K562 (cell line): ENCODE data around the gene GZMA. TPM values are rescaled to one million over a fixed set of nuclear protein-coding genes. Genes with fewer than 3 reads are reported as not detected.

Source experiments
- ATAC-seq: fragments of 200-7000 bp; cut with Tn5 transposase; 3 replicates; pipeline ENCODE4 v1.9.1; 2020; ENCODE audit warnings: moderate library complexity
- Bru-seq: library from RNA; stranded (reverse); fragments of 400-500 nt; gene quantifications from one replicate; lab custom pipeline; 2021; lab: Mats Ljungman, UMichigan
- BruChase-seq, 2 experiments: library from RNA; stranded (reverse); fragments of 400-500 nt; gene quantifications; one replicate each; lab custom pipeline; 2021; lab: Mats Ljungman, UMichigan
- BruUV-seq: library from RNA; stranded (reverse); fragments of 400-500 nt; replicated peaks from 2 replicates; lab custom pipeline; 2021; lab: Mats Ljungman, UMichigan
- CTCF ChIA-PET: fragments of 300-600 bp; formaldehyde crosslinking; extraction: SDS; loops from one replicate; lab custom pipeline; 2021; ENCODE audit warnings: low intra/inter-chr PET ratio; lab: Yijun Ruan, JAX
- POLR2A ChIA-PET: fragments of 300-600, 350-650 bp; sonication (Branson Sonifier 250); formaldehyde crosslinking; extraction: SDS; loops from one replicate; lab custom pipeline; 2021; ENCODE audit warnings: antibody characterized with exemption, inconsistent platforms; lab: Yijun Ruan, JAX
- DNase-seq, 4 experiments: peaks; one replicate each; pipeline versions ENCODE4 v3.0.0 to v3.0.0-alpha.2; 2011 to 2018; ENCODE audit warnings: low spot score in 3 of 4, mixed read lengths in 3 of 4; ENCODE audit errors: extremely low read depth in 1 of 4
- FAIRE-seq: peaks from 2 replicates; lab custom pipeline; 2011; peaks lifted over from hg19 to GRCh38; lab: Jason Lieb, UNC
- H2AFZ ChIP-seq: 2 replicates; pipeline ENCODE4 v1.6.0; 2011; ENCODE audit warnings: low read depth, low read length, control low read depth, inconsistent platforms
- H3K27ac ChIP-seq: fragments of 200-600 bp; 3 replicates; pipeline ENCODE4 v1.8.0; 2011; ENCODE audit warnings: low read depth, mild to moderate bottlenecking, control low read depth, inconsistent platforms, low read length, moderate library complexity, mixed read lengths; ENCODE audit errors: extremely low read depth
- H3K27me3 ChIP-seq, 2 experiments: fragments of 300-600 bp in 1 of 2; 2 replicates in 1 of 2; 3 replicates in 1 of 2; pipeline versions ENCODE4 v1.6.0 to v1.8.0; 2011; ENCODE audit warnings: inconsistent platforms in 2 of 2, low read length in 2 of 2, mild to moderate bottlenecking in 1 of 2, mixed read lengths in 1 of 2, moderate library complexity in 1 of 2; ENCODE audit not compliant: control insufficient read depth in 2 of 2, insufficient read depth in 2 of 2
- H3K36me3 ChIP-seq: fragments of 300-600 bp; 3 replicates; pipeline ENCODE4 v1.8.0; 2011; ENCODE audit warnings: mild to moderate bottlenecking, low read length, inconsistent platforms; ENCODE audit not compliant: control insufficient read depth, insufficient read depth
- H3K4me1 ChIP-seq, 2 experiments: fragments of 200-600 bp in 1 of 2; replicated peaks in 1 of 2; 2 replicates in 1 of 2; 3 replicates in 1 of 2; pipeline versions ENCODE4 v1.5.1 to v1.8.0; 2011; ENCODE audit warnings: inconsistent platforms in 2 of 2, low read length in 2 of 2, mild to moderate bottlenecking in 1 of 2, mixed read lengths in 1 of 2, moderate library complexity in 1 of 2; ENCODE audit not compliant: control insufficient read depth in 2 of 2, insufficient read depth in 2 of 2
- H3K4me2 ChIP-seq: 2 replicates; pipeline ENCODE4 v1.6.1; 2011; ENCODE audit warnings: low read length, control low read depth, inconsistent platforms, mixed read lengths; ENCODE audit not compliant: insufficient read depth
- H3K4me3 ChIP-seq: fragments of 200-600 bp; sonication (generic), shearing (Covaris generic); 2 replicates; pipeline ENCODE4 v1.5.1; 2016; ENCODE audit warnings: control low read depth, inconsistent platforms
- H3K79me2 ChIP-seq: fragments of 200-600 bp; 3 replicates; pipeline ENCODE4 v1.8.0; 2011; ENCODE audit warnings: low read length, inconsistent platforms; ENCODE audit not compliant: control insufficient read depth, insufficient read depth
- H3K9ac ChIP-seq, 2 experiments: 2 replicates each; pipeline versions ENCODE4 v1.6.0 to v1.6.1; 2011; ENCODE audit warnings: low read depth in 2 of 2, low read length in 2 of 2, control low read depth in 1 of 2, inconsistent platforms in 1 of 2, mild to moderate bottlenecking in 1 of 2, mixed read lengths in 1 of 2; ENCODE audit not compliant: insufficient read depth in 1 of 2
- H3K9me1 ChIP-seq: one replicate; pipeline ENCODE4 v1.6.0; 2011; ENCODE audit warnings: inconsistent platforms, mild to moderate bottlenecking, low read length, moderate library complexity; ENCODE audit not compliant: control insufficient read depth, insufficient read depth
- H3K9me3 ChIP-seq: replicated peaks from 2 replicates; pipeline ENCODE4 v1.5.1; 2011; ENCODE audit warnings: low read depth, low read length, inconsistent platforms; ENCODE audit not compliant: control insufficient read depth, insufficient read depth
- H4K20me1 ChIP-seq: replicated peaks from 2 replicates; pipeline ENCODE4 v1.6.1; 2011; ENCODE audit warnings: low read length, inconsistent platforms, mixed read lengths; ENCODE audit not compliant: control insufficient read depth, insufficient read depth
- ARNT ChIP-seq, 2 experiments: fragments of 450-650 bp; IDR thresholded peaks; 2 replicates each; pipeline ENCODE4 v1.6.1; 2016; ENCODE audit warnings: mild to moderate bottlenecking in 1 of 2
- BRCA1 ChIP-seq, 2 experiments: fragments of 450-650 bp in 1 of 2; sonication (generic) in 1 of 2; formaldehyde crosslinking in 1 of 2; IDR thresholded peaks; 2 replicates each; pipeline versions ENCODE4 v1.5.0 to v1.6.1; 2017 to 2020; ENCODE audit warnings: mild to moderate bottlenecking in 1 of 2, missing genetic modification reagents in 1 of 2
- CHD1 ChIP-seq: fragments of 200-600 bp; sonication (generic); IDR thresholded peaks from one replicate; pipeline ENCODE4 v1.6.1; 2012; ENCODE audit warnings: mild to moderate bottlenecking, moderate library complexity, low read length, inconsistent platforms
- MECOM ChIP-seq: fragments of 250-450 bp; sonication (Bioruptor Pico); IDR thresholded peaks from 2 replicates; pipeline ENCODE4 v1.8.0; 2022; ENCODE audit warnings: inconsistent platforms
- ZFP1 ChIP-seq: fragments of 450-650 bp; formaldehyde crosslinking; IDR thresholded peaks from 2 replicates; pipeline ENCODE4 v1.4.0; 2020; ENCODE audit warnings: mild to moderate bottlenecking, mixed read lengths
- WGBS: fragments of 100-300 bp; shearing (Covaris generic); methylation state at CpG from one replicate; pipeline ENCODE4 v1.1.6; 2016; ENCODE audit warnings: low coverage, mixed read lengths; ENCODE audit not compliant: insufficient coverage; ENCODE audit errors: missing lambda C conversion rate; 5-methylcytosine and 5-hydroxymethylcytosine counted together
- in situ Hi-C: fragments of 300-500 bp; cut with MboI; formaldehyde crosslinking; loops from 4 replicates; pipeline ENCODE4 v1.15.0; 2018; ENCODE audit warnings: inconsistent platforms, mixed read lengths
- intact Hi-C: fragments of 100-400 bp; cut with micrococcal nuclease; formaldehyde crosslinking; loops from 2 replicates; pipeline ENCODE4 v1.14.2; 2022
- long read RNA-seq, 3 experiments: library from polyadenylated mRNA in 2 of 3; library from RNA in 1 of 3; unstranded in 2 of 3; stranded (forward) in 1 of 3; transcript quantifications; one replicate each; pipeline ENCODE4 v2.0.0, GENCODE V29; 2019 to 2022
- polyA minus RNA-seq, 3 experiments: library from RNA; depleted of rRNA, polyadenylated mRNA; stranded (reverse); fragments of >200 nt; gene quantifications; 2 replicates each; pipeline ENCODE4 v1.2.3, GENCODE V29; 2011
- polyA plus RNA-seq, 8 experiments: library from polyadenylated mRNA; depleted of rRNA in 4 of 8; stranded (reverse) in 5 of 8; unstranded in 3 of 8; fragments of >200 nt; fragmentation: Nextera tagmentation in 2 of 8; fragmentation: Illumina TruSeq in 1 of 8; extraction: Ambion mirVana in 2 of 8; extraction: Trizol in 1 of 8; gene quantifications; 2 replicates each; pipeline versions ENCODE4 v1.2.1 to v1.2.3, GENCODE V29; 2011 to 2014; ENCODE audit warnings: inconsistent platforms in 1 of 8, missing spikeins in 1 of 8
- total RNA-seq, 7 experiments: library from RNA; depleted of rRNA in 6 of 7; stranded (reverse); fragments of >200 nt in 6 of 7; fragmentation: Illumina TruSeq in 2 of 7; extraction: Trizol in 2 of 7; gene quantifications; 2 replicates each; pipeline versions ENCODE4 v1.2.1 to v1.2.3, GENCODE V29; 2011 to 2021; ENCODE audit warnings: low replicate concordance in 1 of 7
- TF ChIP-seq, protein P1 (sequence below): sonication (generic); formaldehyde crosslinking; IDR thresholded peaks from 2 replicates; pipeline ENCODE4 v1.8.0; 2022; ENCODE audit warnings: mild to moderate bottlenecking, low read depth, missing genetic modification reagents

The GZMA gene
- not detected in 2 replicates for total RNA-seq (2011; cell fraction: chromatin; rRNA removed; ENCODE audit: low replicate concordance)
- not detected in 2 replicates for total RNA-seq (2011; cell fraction: nucleolus; rRNA removed)
- not detected in 2 replicates for total RNA-seq (2011; cell fraction: nucleoplasm; rRNA removed)
- not detected in 2 replicates for total RNA-seq (2014; rRNA removed)
- total RNA-seq (2014; rRNA removed; fragmentation: Illumina TruSeq; extraction: Trizol) = not detected in 2 replicates
- not detected in 2 replicates for total RNA-seq (2015; rRNA removed; fragmentation: Illumina TruSeq; extraction: Trizol)
- not detected in 2 replicates for total RNA-seq (2021)
- not detected in 2 replicates for polyA plus RNA-seq (2011; rRNA removed)
- not detected in 2 replicates for polyA plus RNA-seq (2011; cell fraction: cytosol; rRNA removed)
- polyA plus RNA-seq (2011; cell fraction: nucleus; rRNA removed) = not detected in 2 replicates
- not detected in 2 replicates for polyA plus RNA-seq (2012)
- polyA plus RNA-seq (2014; fragmentation: Illumina TruSeq; extraction: Trizol) = not detected in 2 replicates
- not detected for polyA plus RNA-seq (2014; fragmentation: Nextera tagmentation; extraction: Ambion mirVana)
- not detected in 2 replicates for polyA plus RNA-seq (2014; rRNA removed)
- not detected in 2 replicates for polyA minus RNA-seq (2011; rRNA and poly(A)+ RNA removed)
- not detected in 2 replicates for polyA minus RNA-seq (2011; cell fraction: cytosol; rRNA and poly(A)+ RNA removed)
- not detected in 2 replicates for polyA minus RNA-seq (2011; cell fraction: nucleus; rRNA and poly(A)+ RNA removed)
- not detected for Bru-seq, nascent RNA
- not detected for BruChase-seq, experiment 1, labeled RNA remaining after a 2-hour chase
- BruChase-seq, experiment 2, labeled RNA remaining after a 6-hour chase = not detected
- long read RNA-seq, experiment 1 = 0 reads
- long read RNA-seq, experiment 2 = 0 reads
- long read RNA-seq, experiment 3 = 0 reads

DNA sequence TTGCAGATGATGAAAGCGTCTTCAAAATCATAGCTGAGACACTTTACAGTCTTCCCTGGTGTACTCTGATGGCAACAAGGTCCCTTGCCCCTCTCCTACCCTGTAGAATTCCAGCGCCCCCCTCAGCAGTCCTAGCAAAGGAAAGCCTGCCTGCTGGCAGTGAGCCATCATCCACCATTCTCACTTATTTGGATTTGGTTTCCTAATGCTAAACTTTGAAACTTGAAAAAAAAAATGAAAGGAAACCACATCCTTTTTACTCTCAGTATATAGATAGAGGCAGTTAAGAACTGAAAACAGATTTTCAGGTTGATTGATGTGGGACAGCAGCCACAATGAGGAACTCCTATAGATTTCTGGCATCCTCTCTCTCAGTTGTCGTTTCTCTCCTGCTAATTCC, at the start of gene GZMA:
GZMA (plus strand) TSS at position 299 of the 400 bp plus-strand sequence; CDS start at position 336, 37 bp downstream.
- DNase-seq (no peak), FAIRE-seq (no peak), ATAC-seq (no peak)
- CTCF ChIA-PET = no interaction called here
- Histone ChIP-seq H3K27ac (no peak within 1 kb of the TSS), H3K36me3 (no peaks in the 10 kb centered on the region), H4K20me1 (no peaks in the 10 kb centered on the region), H3K4me2 (no peak within 1 kb of the TSS), H2AFZ (no peak within 1 kb of the TSS), H3K9me3 (no peaks in the 10 kb centered on the region), H3K79me2 (no peaks in the 10 kb centered on the region), H3K27me3 (no peaks in the 10 kb centered on the region), H3K4me3 (no peak within 1 kb of the TSS), H3K9ac (no peak within 1 kb of the TSS), H3K4me1 (no peaks in the 10 kb centered on the region), H3K9me1 (no peaks in the 10 kb centered on the region)
- TF ChIP-seq ZFP1 (CRISPR knock-in tag) (no peak), ARNT (IDR thresholded peaks at IDR 0.05) (no peak), CHD1 (no peak), BRCA1 (IDR thresholded peaks at IDR 0.05) (no peak), BRCA1 (CRISPR knock-in tag; IDR thresholded peaks at IDR 0.05) (no peak), MECOM (no peak)
- TF ChIP-seq, protein P1, sequence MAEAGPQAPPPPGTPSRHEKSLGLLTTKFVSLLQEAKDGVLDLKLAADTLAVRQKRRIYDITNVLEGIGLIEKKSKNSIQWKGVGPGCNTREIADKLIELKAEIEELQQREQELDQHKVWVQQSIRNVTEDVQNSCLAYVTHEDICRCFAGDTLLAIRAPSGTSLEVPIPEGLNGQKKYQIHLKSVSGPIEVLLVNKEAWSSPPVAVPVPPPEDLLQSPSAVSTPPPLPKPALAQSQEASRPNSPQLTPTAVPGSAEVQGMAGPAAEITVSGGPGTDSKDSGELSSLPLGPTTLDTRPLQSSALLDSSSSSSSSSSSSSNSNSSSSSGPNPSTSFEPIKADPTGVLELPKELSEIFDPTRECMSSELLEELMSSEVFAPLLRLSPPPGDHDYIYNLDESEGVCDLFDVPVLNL = no peak
- in situ Hi-C loops = no loop called here
- intact Hi-C loops = no loop called here
- WGBS = 0% methylated on average over 3 of the region's 3 CpGs
- POLR2A ChIA-PET = no interaction called here
- no TSS peak for BruUV-seq
